Activated T-cell treated with anti-CD3 and anti-CD28 coated beads for 48 hours (primary cell): ENCODE measurements around the gene FAM171A2.
"Not testable (repeated sequence)": the region's sequence is repeated elsewhere in the genome, so short reads cannot be mapped to it uniquely, and the experiment has no call there.

Experiments
- DNase-seq: peaks from one replicate; pipeline ENCODE4 v3.0.0-alpha.2; 2020; ENCODE audit warnings: low read depth

FAM171A2 gene

DNA sequence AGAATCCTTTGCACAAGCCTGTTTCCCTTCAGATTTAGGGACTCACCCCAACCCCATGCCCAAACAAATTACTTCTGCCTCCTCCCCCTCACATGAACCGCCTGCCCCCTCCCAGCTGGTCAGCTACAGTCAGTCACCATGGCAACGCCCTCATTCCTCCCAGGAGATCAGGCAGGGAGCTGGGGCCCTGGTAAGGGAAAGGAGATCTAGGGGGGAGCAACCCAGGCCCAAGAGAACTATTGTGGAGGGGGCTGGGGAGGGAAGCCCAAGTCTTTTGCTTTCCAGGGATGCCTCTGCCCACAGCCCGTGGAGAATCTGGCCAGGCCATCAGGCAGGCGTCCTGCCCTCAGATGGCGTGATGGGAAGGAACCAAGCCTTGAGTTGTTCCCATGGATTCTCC, 2.8 kb downstream of the FAM171A2 start:
- no peak for DNase-seq

DNA sequence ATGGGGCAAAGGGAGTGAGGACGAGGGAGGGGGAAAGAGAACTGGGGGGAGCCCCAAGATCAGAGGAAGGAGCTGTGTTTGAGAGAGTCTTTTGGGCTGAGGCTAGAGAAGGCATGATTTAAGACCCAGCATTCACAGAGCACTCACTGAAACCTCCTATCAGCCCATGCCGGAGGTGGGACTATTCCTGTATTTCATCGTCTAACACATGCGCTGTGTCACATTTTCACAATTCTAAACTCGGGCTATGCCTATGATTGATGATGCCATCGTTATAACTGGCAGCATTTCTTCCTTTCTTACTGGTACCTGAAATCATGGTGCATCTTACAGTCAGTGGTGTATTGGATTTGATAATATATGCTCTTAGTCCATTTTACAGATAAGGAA, 3.5 kb downstream of the FAM171A2 start:
- DNase-seq, result no peak

DNA sequence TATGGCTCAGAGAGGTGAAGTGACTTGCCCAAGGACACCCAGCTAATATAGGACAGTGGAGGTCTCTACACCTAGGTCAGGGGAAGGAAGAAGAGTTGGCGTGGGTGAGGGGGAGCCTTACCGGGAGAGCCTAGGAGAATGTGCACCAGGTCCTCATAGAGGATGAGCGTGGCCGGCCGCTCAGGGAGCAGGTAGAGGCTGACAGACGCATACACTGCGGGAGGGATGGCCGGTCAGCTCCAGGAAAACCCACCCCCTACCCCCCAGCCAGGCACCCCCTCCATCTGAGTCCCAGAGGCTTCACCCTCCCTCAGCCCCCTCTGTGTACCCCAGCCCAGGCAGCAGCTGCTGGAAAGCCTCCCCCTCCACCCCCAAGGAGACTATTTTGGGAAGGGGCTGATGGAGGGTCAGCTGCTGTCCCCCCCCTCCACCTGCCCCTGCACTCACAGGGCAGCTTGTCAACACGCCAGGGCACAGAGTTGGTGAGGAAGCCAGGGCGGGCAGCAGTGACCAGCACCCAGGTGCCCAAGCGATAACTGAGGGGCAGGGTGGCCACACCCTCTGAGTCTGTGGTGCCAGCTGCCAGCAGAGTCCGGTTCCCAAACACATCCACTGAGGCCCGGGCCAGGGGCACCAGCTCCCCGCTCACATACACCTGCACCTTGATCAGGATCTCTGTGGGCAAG, 4.1 kb downstream of the FAM171A2 start:
- DNase-seq, result no peak

DNA sequence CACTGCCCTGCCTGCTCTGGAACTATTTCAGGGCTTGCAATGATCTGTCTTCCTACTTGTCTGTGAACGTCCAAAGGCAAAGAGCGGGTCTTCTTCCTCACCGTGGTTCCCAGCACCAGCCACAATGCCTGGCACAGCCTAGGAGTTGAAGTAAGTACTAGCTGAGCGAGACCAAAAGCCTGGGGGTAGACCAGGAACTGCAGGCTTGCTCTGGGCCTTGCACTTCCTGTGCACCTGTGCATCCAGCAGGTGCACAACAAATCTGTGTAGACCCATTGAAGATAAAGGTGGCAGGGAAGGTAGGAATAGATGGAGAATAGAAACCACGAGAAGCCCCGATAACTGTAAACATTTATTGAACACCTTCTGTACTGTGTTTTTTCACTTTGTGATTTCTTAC, 4.6 kb downstream of the FAM171A2 start:
- no peak for DNase-seq

DNA sequence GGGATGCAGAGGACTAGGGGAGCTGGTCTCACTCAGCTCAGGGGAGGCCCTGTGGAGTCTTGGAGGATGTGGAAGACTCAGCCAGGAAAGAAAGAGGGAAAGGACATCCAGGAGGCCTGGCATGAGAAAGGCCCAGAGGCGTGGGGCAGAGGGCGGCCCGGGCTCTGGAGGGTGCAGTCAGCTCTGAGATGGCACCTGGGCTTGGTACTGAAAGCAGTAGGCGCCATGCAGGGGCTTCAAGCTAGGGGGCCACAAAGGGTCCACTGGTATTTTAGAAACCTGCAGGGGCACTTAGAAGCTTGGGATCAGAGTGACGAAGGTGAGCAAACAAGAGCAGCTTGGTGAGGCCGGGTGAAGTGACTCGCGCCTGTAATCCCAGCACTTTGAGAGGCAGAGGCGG, 5.6 kb downstream of the FAM171A2 start:
- DNase-seq, result no peak

DNA sequence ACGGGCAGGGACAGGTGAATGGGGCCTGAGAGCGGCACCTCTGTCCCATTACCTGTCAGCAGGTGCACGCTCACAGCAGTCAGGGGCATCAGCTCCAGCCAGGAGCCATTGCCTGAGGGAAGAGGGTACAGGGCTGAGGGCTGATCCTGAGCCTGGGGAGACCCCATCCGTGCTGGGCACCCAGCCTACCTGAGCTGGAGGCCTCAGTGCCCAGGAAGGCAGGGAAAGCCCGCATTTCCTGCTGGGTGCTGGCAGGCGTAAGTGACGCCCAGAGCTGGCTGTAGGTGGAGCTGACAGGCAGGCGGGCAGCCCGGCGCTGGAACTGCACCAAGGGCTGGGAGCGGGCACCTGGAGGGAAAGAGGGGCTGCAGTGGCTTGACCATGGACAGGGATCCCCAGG, 7.4 kb downstream of the FAM171A2 start:
- DNase-seq, result no peak

DNA sequence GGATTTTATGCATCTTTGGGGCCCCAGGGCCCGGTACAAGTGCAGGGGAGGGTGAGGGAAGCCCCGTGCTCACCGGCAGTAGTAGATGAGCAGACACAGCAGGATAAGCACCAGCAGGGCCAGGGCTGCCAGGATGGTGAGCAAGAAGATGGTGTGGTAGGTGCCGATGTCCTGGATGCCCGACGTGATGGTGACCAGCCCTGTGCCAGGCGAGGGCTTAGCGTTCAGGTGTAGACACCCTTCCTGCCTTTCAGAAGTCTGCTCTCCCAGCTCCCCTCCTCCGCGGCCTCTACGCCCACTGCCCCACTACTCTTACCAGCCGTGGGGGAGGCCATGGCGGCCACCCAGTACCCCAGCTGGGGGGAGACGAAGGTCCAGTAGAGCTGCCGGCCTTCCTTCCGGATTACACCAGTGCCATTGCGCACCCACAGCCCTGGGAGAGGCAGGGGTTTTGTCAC, 8.0 kb downstream of the FAM171A2 start:
- DNase-seq, result no peak

DNA sequence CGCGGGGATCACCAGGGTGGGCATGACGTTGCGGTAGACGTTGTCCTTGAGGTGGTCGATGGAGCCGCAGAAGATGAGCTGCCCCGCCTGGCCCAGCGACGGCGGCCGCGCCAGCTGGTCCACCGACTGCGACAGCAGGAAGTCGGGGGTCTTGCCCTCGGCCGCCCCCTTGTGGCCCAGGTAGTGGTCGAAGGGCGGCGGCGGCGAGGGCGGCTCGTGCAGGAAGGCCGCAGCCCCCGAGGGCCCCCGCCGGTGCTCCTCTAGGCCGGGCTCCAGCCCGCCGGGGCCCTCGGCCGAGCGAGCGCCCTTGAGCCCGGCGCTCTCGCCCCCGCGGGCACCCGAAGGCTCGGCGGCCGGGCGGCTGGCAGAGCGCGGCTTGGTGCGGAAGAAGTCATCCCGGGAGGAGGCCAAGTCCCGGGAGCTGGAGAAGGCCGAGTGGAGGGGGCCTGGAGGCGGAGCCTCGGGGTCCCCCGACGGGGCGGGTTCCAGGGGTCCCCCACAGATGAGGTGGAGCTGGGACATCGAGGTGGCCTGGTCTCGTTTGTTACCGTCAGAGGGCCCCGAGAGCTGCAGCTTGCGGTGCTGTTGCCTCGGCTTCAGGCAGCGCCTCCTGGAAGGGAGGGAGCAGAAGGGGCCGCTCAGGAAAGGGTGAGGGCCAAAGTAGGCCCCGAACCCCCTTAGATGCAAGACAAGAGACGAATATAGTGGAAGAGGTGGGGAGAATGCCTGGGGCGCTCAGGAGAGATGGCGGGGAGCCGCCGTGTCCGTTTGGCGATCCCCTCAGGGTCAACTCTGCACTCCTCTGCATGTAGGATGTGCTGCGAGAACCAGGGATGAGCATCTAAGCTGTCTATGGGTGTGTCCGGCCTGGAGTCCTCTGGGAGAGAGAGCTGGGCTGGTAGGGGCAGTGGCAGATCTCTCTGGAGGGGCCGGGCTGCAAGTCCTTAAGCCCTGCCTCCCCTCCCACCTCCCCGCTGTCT, 8.8 kb downstream of the FAM171A2 start:
- peak; percentile 48 for DNase-seq

DNA sequence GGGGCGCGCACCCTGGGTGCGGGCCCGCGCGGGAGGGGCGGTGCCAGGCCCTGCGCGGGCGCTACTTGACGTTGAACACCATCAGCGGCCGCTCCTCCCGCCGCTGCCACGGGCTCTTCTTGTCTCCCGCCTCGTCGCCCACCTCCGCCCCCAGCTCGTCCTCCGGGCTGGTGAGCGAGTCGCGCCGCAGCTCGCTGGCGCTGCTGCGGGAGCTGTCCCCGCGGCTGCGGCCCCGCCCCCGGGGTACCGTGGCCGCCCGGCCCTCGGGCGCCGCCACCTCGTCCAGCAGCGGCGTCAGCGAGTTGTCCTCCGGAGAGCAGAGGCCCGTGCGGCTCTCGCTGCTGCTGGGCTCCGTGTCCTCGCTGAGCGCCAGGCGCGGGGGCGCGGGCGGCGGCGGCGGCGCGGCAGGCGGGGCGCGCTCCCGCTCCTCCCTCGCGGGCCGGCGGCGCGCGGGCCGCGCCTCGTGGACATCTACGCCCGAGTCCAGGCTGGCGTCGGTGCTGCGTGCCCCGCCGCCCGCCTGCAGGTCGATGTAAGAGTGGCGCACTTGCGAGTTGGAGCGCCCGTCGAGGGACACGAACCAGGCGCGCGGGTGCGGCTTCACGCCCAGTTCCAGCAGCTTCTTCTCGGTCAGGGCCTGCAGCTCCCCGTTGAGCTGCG, 9.9 kb downstream of the FAM171A2 start:
- DNase-seq, result peak; percentile 13

DNA sequence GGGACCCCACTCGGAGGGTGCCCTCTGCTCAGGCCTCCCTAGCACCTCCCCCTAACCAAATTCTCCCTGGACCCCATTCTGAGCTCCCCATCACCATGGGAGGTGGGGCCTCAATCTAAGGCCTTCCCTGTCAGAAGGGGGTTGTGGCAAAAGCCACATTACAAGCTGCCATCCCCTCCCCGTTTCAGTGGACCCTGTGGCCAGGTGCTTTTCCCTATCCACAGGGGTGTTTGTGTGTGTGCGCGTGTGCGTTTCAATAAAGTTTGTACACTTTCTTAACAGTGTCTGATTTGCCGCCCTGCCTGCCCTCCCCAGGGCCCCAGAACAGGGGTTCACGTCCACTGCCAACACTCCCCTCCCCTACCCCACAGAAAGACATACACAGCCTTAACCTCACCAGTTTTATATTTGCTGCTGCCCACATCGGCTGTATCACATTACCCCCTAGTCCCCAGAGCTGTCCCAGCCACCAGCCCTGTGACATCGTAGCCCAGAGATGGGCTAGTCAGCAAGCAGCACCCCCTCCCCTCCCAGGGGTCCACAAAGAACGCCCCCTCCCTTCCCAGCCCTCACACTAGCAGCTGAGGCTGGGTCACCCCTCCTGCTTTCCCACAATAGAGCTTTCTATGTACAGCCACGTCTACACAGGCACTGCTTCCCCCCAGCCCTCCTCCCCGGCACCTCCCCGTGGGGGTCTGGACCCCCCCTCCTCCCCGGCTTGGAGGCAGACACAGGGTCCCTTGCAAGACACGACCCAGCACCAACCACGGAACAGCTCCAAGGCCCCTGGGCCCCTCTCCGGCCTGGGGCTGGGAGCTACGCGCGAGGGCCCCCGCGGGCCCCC, 10.6 kb downstream of the FAM171A2 start:
- no peak for DNase-seq

DNA sequence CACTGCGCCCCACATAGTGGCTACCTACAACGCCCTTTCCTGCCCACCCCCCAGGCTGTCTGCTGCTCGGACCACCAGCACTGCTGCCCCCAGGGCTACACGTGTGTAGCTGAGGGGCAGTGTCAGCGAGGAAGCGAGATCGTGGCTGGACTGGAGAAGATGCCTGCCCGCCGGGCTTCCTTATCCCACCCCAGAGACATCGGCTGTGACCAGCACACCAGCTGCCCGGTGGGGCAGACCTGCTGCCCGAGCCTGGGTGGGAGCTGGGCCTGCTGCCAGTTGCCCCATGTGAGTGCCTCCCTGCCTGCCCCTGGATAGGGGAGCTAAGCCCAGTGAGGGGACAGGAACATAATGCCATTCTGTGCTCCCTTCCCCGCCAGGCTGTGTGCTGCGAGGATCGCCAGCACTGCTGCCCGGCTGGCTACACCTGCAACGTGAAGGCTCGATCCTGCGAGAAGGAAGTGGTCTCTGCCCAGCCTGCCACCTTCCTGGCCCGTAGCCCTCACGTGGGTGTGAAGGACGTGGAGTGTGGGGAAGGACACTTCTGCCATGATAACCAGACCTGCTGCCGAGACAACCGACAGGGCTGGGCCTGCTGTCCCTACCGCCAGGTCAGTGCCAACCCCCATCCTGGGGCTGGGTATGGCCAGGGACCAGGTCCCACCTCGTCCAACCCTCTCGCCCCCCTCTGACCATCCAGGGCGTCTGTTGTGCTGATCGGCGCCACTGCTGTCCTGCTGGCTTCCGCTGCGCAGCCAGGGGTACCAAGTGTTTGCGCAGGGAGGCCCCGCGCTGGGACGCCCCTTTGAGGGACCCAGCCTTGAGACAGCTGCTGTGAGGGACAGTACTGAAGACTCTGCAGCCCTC, 11.5 kb downstream of the FAM171A2 start:
- no peak for DNase-seq

DNA sequence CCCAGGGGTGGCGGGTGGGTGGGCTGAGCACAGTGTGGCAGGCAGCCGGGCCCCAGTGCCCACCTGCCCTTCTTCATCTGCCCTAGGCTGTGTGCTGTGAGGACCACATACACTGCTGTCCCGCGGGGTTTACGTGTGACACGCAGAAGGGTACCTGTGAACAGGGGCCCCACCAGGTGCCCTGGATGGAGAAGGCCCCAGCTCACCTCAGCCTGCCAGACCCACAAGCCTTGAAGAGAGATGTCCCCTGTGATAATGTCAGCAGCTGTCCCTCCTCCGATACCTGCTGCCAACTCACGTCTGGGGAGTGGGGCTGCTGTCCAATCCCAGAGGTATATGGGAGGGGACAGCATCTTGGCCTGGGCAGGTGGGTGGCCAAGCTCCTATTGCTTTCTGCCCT, 12.2 kb downstream of the FAM171A2 start:
- no peak for DNase-seq

DNA sequence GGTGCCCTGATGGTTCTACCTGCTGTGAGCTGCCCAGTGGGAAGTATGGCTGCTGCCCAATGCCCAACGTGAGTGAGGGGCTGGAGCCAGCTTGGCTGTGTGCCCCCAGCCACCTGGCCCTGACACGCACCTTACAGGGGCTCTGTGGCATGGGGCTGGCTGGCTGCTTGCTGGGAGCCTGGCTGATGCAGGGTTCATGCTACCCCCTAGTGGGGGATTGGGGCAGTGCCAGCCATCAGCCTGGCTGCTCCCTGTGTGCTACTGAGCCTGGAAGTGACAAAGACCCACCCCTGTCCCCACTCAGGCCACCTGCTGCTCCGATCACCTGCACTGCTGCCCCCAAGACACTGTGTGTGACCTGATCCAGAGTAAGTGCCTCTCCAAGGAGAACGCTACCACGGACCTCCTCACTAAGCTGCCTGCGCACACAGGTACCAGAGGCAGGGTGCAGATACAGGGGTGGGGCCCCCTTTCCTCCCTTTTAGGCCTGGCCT, 12.9 kb downstream of the FAM171A2 start:
- peak; percentile 77 for DNase-seq

DNA sequence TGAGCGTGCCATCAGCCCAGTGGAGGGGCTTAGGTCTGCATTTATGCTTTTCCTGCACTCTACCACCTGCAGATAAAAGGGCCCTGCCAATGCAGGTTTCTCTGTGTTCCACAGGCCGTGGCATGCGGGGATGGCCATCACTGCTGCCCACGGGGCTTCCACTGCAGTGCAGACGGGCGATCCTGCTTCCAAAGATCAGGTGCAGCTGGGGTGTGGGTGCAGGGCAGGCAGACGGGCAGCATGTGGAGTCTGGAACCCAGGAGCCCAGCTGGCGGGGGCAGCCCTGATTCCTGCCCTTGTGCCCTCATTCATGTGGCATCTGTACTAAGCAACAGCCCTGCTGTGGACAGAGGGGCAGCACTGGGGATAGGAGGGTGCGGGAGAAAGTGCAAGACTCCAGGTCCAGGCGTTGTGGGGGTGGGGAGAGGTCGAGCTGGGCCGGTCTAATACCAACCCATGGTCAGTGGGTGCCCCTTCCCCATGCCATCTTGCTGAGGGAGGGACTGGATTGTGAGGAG, 14.0 kb downstream of the FAM171A2 start:
- no peak for DNase-seq

DNA sequence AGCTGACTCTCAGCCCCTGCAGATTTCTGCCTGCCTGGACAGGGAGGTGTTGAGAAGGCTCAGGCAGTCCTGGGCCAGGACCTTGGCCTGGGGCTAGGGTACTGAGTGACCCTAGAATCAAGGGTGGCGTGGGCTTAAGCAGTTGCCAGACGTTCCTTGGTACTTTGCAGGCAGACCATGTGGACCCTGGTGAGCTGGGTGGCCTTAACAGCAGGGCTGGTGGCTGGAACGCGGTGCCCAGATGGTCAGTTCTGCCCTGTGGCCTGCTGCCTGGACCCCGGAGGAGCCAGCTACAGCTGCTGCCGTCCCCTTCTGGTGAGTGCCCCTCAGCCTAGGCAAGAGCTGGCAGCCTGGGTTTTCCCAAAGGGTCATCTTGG, 14.7 kb downstream of the FAM171A2 start:
- no peak for DNase-seq

DNA sequence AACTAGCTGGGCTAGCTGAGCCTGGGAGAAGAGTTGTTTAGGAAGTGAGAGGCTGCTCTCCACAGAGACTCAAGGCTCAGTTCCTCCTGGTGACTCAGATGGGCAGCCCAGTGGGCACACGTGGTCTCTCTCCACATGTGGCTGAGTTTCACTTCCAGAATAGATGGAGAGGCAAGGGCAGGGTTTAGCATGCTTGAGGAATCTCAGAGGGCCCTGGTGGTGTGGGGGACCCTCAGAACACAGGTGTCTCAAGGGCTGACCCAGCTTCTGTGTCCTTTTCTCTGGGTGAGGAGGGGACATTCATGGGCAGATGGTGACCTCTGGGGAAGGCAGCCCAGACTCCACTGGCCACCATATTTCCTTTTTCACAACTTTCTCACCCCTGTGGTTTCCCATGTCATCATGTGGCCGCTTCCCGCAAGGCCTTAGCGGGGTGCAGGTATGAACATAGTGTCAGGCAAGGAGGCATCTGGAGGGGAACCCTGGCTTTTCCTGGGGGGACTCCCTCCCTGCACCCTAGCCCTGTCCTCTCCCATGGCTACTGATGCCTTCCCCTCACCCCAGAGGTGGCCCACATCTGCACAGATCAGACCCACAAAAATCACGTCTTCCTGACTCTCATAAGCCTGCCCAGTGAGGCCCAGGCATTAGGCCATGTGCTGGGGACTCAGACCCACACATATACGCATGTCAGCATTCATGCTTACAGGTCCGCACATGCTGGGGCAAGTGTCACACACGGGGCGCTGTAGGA, 15.2 kb downstream of the FAM171A2 start:
- no peak for DNase-seq

DNA sequence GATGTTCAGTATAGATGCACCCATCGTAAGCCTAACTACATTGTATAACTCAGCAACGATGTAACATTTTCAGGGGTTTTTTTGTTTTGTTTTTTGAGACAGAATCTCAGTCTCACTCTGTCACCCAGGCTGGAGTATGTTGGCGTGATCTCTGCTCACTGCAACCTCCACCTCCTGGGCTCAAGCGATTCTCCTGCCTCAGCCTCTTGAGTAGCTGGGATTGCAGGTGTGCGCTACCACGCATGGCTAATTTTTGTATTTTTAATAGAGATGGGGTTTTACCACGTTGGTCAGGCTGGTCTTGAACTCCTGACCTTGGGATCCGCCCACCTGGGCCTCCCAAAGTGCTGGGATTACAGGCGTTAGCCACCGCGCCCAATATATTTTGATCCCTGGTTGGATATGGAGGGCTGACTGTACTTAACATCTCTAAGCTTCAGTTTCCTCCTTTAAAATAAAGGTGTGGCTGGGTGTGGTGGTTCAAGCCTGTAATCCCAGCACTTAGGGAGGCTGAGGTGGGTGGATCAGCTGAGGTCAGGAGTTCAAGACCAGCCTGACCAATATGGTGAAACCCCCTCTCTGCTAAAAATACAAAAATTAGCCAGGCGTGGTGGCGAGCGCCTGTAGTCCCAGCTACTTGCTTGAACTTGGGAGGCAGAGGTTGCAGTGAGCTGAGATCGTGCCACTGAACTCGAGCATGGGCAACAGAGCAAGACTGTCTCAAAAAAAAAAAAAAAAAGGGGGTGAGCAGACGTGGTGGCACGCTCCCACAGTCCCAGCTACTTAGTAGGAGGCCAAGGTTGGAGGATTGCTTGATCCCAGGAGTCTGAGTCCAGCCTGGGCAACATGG, 16.2 kb downstream of the FAM171A2 start:
- not testable (repeated sequence) for DNase-seq

DNA sequence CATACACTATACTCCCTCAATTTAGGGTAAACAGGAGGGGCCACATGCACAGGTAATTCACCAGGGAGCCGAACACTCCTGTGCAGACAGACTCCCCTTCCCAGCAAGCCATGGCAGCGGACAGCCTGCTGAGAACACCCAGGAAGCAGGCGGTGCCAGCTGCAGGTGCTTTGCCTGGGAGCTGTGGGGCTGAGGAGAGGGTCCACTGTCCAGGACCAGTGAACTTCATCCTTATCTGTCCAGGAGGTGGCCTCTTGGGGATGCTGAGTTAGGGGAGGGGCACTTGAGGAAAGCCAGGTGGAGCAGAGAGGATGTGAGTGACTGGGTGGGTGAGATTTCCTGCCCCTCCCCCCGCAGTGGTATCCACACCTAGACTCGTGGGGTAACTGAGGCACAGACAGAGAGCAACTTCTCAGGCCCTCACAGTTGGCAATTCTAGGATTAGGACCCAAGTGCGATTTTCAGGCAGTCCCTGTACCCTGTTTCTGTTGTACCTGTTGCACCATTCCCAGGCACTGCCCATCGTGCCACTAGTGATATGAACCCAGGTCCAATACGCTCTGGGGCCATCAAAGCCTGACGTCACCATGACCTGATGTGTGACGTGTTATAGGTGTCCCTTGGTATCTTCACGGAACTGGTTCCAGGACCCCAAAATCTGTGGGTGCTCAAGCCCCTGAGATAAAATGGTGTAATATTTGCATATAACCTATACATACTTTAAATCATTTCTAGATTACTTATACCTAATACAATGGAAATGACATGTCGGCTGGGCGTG, 17.4 kb downstream of the FAM171A2 start:
- DNase-seq, result no peak
